Trophoblast cell (in vitro differentiated cells and primary cell): ENCODE data around the gene CXCL12.

Experiments used
- DNase-seq, 2 donors: peaks; one replicate each; pipeline ENCODE4 v3.0.0-alpha.2; 2016
- H2AFZ ChIP-seq: 2 replicates; pipeline ENCODE4 v1.6.1; 2013; ENCODE audit warnings: low read length, moderate library complexity, mild to moderate bottlenecking; ENCODE audit not compliant: insufficient read depth, poor library complexity
- H2AK5ac ChIP-seq: 2 replicates; pipeline ENCODE4 v1.6.1; 2013; ENCODE audit warnings: mild to moderate bottlenecking, low read length
- H2BK120ac ChIP-seq: 2 replicates; pipeline ENCODE4 v1.6.1; 2013; ENCODE audit warnings: low read length, mild to moderate bottlenecking, moderate library complexity; ENCODE audit not compliant: insufficient read depth, poor library complexity
- H2BK12ac ChIP-seq: 2 replicates; pipeline ENCODE4 v1.6.1; 2013; ENCODE audit warnings: mild to moderate bottlenecking, low read length, moderate library complexity
- H2BK5ac ChIP-seq: 2 replicates; pipeline ENCODE4 v1.6.1; 2013; ENCODE audit warnings: low read length, low read depth, moderate library complexity, mild to moderate bottlenecking; ENCODE audit not compliant: poor library complexity
- H3K14ac ChIP-seq: 2 replicates; pipeline ENCODE4 v1.6.1; 2013; ENCODE audit warnings: mild to moderate bottlenecking, low read length
- H3K18ac ChIP-seq: 2 replicates; pipeline ENCODE4 v1.6.1; 2013; ENCODE audit warnings: mild to moderate bottlenecking, low read length
- H3K23ac ChIP-seq: 2 replicates; pipeline ENCODE4 v1.6.1; 2013; ENCODE audit warnings: low read length
- H3K27ac ChIP-seq: 2 replicates; pipeline ENCODE4 v1.5.1; 2013; ENCODE audit warnings: low read depth, mild to moderate bottlenecking, inconsistent platforms, low read length, moderate library complexity
- H3K27me3 ChIP-seq: 2 replicates; pipeline ENCODE4 v1.6.1; 2013; ENCODE audit warnings: inconsistent platforms, mild to moderate bottlenecking, low read length, moderate library complexity; ENCODE audit not compliant: insufficient read depth
- H3K36me3 ChIP-seq, 2 experiments: 1 replicate in 1 of 2; 2 replicates in 1 of 2; pipeline ENCODE4 v1.6.1; 2013; ENCODE audit warnings: low read length in 2 of 2, mild to moderate bottlenecking in 2 of 2, moderate library complexity in 1 of 2; ENCODE audit not compliant: insufficient read depth in 2 of 2, control insufficient read depth in 1 of 2
- H3K4ac ChIP-seq: 2 replicates; pipeline ENCODE4 v1.6.1; 2013; ENCODE audit warnings: low read depth, mild to moderate bottlenecking, low read length, moderate library complexity
- H3K4me1 ChIP-seq, 2 experiments: 1 replicate in 1 of 2; 2 replicates in 1 of 2; pipeline ENCODE4 v1.6.1; 2013; ENCODE audit warnings: low read length in 2 of 2, mild to moderate bottlenecking in 2 of 2, moderate library complexity in 1 of 2; ENCODE audit not compliant: insufficient read depth in 2 of 2, control insufficient read depth in 1 of 2
- H3K4me2 ChIP-seq: 2 replicates; pipeline ENCODE4 v1.6.1; 2013; ENCODE audit warnings: inconsistent platforms, mild to moderate bottlenecking, low read length, moderate library complexity
- H3K4me3 ChIP-seq: 2 replicates; pipeline ENCODE4 v1.5.1; 2013; ENCODE audit warnings: mild to moderate bottlenecking, low read depth, low read length, inconsistent platforms
- H3K79me1 ChIP-seq: one replicate; pipeline ENCODE4 v1.6.1; 2013; ENCODE audit warnings: low read length
- H3K79me2 ChIP-seq: 2 replicates; pipeline ENCODE4 v1.6.1; 2013; ENCODE audit warnings: low read length, mild to moderate bottlenecking; ENCODE audit not compliant: control insufficient read depth, insufficient read depth, poor library complexity
- H3K9ac ChIP-seq: 2 replicates; pipeline ENCODE4 v1.6.1; 2013; ENCODE audit warnings: mild to moderate bottlenecking, low read length
- H3K9me3 ChIP-seq: 2 replicates; pipeline ENCODE4 v1.6.1; 2013; ENCODE audit warnings: low read depth, mild to moderate bottlenecking, control low read depth, inconsistent platforms, low read length; ENCODE audit not compliant: insufficient read depth
- H4K12ac ChIP-seq: 2 replicates; pipeline ENCODE4 v1.6.1; 2013; ENCODE audit warnings: low read depth, mild to moderate bottlenecking, low read length, moderate library complexity
- H4K8ac ChIP-seq: 2 replicates; pipeline ENCODE4 v1.6.1; 2013; ENCODE audit warnings: low read depth, mild to moderate bottlenecking, low read length, moderate library complexity
- H4K91ac ChIP-seq: one replicate; pipeline ENCODE4 v1.6.1; 2013; ENCODE audit warnings: low read depth, mild to moderate bottlenecking, low read length, moderate library complexity
- WGBS: extraction: QIAGEN DNeasy Blood & Tissue Kit; methylation state at CpG from one replicate; pipeline ENCODE4 v1.1.7; 2013; ENCODE audit warnings: missing lambda C conversion rate; ENCODE audit not compliant: insufficient read length, insufficient coverage; ENCODE audit errors: extremely low coverage; 5-methylcytosine and 5-hydroxymethylcytosine counted together

Gene CXCL12

DNA sequence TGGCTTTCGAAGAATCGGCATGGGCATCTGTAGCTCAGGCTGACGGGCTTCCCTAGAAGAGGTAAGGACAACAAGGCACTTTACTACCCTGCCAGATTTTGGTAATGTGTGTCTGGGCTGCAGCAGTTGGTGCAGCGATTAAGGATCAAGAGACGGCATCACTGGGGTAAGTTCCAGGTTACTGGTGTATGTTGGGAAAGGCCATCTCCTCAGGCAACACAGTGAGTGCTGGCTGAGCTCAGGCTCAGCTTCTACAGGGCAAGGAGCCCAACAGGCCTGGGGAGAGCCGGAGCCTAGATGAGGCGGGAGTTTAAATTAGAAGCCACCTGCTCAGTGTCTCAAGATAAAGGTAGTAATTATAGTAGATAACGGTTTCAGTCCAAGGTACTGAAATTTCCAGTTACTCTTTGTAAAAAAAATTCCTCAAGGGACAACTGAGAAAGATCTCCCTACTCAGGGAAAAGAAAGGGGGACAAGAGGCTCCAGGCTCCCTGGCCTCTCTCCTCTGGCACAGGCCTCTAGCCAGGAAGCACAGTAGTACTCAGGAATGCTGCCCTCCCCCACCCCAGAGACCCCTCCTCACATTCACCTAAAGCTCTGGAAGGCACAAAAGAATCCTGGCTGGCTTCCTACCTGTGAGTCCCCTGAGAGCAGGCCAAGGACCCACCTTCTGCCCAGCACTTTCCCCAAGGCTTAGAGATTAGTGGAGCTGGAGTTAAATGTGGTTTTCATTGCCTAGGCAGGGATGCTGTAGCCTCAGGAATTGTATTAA is 3.9 kb downstream of the CXCL12 start:
- no peak overlapping the region for H3K23ac ChIP-seq
- no CpG with 5 or more reads among the region's 8 CpGs for WGBS
- no peak overlapping the region for H3K4ac ChIP-seq
- peaks cover 2% of the 10 kb centered on the region for H3K79me2 ChIP-seq
- H3K18ac ChIP-seq, result no peak overlapping the region
- H4K91ac ChIP-seq, result no peak overlapping the region
- no peak overlapping the region for H3K4me2 ChIP-seq
- H2BK120ac ChIP-seq, result no peak overlapping the region
- no peak overlapping the region for H3K14ac ChIP-seq
- no peak overlapping the region for H2AK5ac ChIP-seq
- H3K4me3 ChIP-seq, result no peak overlapping the region
- H3K27ac ChIP-seq, result no peak overlapping the region
- no peak overlapping the region for H2BK5ac ChIP-seq
- H2BK12ac ChIP-seq, result no peak overlapping the region
- peaks cover 5% of the 10 kb centered on the region for H3K9me3 ChIP-seq
- H3K36me3 ChIP-seq, result peaks cover 3 to 13% of the 10 kb centered on the region in 2 experiments
- H3K4me1 ChIP-seq, result peaks cover 12 to 21% of the 10 kb centered on the region in 2 experiments
- no peak overlapping the region for H4K12ac ChIP-seq
- peaks cover 23% of the 10 kb centered on the region for H3K27me3 ChIP-seq
- no peak overlapping the region for H2AFZ ChIP-seq
- no peak overlapping the region for H3K9ac ChIP-seq
- H3K79me1 ChIP-seq, result no peaks in the 10 kb centered on the region
- DNase-seq, result no peak
- H4K8ac ChIP-seq, result no peak overlapping the region

DNA sequence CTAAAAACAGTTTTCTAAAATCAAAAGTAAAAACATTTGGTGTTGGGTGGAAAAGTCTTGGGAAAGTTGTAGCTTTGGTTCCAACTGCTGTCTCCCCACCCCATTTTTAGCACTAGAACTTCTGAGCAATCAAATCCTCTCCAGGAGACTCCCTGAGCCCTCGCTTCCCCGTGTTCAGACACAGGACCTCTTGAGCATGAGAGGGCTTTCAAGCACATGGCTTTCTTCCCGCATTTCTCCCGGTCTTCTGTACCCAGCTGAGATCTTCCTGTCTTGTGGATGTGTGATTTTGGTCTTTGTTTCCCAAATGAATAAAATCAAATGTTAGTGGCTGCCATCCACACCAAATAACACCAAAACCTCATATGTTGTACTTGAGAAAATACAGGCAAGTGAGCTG is 5.0 kb downstream of the CXCL12 start:
- no peak overlapping the region for H3K14ac ChIP-seq
- H2BK120ac ChIP-seq, result no peak overlapping the region
- no peak overlapping the region for H2AFZ ChIP-seq
- H3K4me3 ChIP-seq, result no peak overlapping the region
- no peak overlapping the region for H3K23ac ChIP-seq
- H3K4me1 ChIP-seq, result peaks cover 7 to 15% of the 10 kb centered on the region in 2 experiments
- DNase-seq, result no peak
- no peak overlapping the region for H3K18ac ChIP-seq
- peaks cover 3 to 18% of the 10 kb centered on the region in 2 experiments for H3K36me3 ChIP-seq
- H3K4me2 ChIP-seq, result no peak overlapping the region
- no peak overlapping the region for H4K12ac ChIP-seq
- H3K79me1 ChIP-seq, result no peaks in the 10 kb centered on the region
- H3K27me3 ChIP-seq, result peaks cover 15% of the 10 kb centered on the region
- H3K4ac ChIP-seq, result no peak overlapping the region
- no peak overlapping the region for H2BK12ac ChIP-seq
- no peak overlapping the region for H4K8ac ChIP-seq
- peaks cover 2% of the 10 kb centered on the region for H3K79me2 ChIP-seq
- no peak overlapping the region for H2AK5ac ChIP-seq
- no peak overlapping the region for H3K9ac ChIP-seq
- H3K27ac ChIP-seq, result no peak overlapping the region
- H4K91ac ChIP-seq, result no peak overlapping the region
- peaks cover 5% of the 10 kb centered on the region for H3K9me3 ChIP-seq
- WGBS, result no CpG with 5 or more reads among the region's 4 CpGs
- no peak overlapping the region for H2BK5ac ChIP-seq

DNA sequence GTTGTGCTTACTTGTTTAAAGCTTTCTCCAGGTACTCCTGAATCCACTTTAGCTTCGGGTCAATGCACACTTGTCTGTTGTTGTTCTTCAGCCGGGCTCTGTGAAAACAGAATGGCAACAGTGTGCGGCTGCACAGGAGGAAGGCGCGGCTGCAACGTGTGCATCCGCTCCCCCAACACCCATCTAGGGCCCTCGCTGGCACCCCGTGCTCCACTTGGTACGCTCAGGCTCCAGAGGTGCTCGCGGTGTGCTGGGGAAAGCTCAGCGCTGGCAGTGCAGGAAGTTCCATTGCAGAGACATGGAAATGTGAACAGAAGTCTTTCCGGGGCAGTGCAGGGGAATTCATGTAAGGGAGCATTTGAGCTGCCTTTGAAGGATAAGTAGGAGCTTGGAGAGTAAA is 6.3 kb downstream of the CXCL12 start:
- Histone ChIP-seq H3K9ac (no peak overlapping the region), H3K79me2 (no peaks in the 10 kb centered on the region), H2AK5ac (no peak overlapping the region), H3K4me2 (no peak overlapping the region), H4K8ac (no peak overlapping the region), H3K9me3 (peaks cover 3% of the 10 kb centered on the region), H3K27me3 (peaks cover 3% of the 10 kb centered on the region), H3K36me3 (peaks cover 3 to 18% of the 10 kb centered on the region in 2 experiments), H2BK5ac (no peak overlapping the region), H2AFZ (no peak overlapping the region), H2BK12ac (no peak overlapping the region), H3K4ac (no peak overlapping the region), H3K14ac (no peak overlapping the region), H3K27ac (no peak overlapping the region), H4K91ac (no peak overlapping the region), H3K23ac (no peak overlapping the region), H3K4me3 (no peak overlapping the region), H3K79me1 (no peaks in the 10 kb centered on the region), H2BK120ac (no peak overlapping the region), H3K4me1 (peaks cover 0 to 7% of the 10 kb centered on the region in 2 experiments), H4K12ac (no peak overlapping the region), H3K18ac (no peak overlapping the region)
- WGBS, result no CpG with 5 or more reads among the region's 14 CpGs
- no peak for DNase-seq

DNA sequence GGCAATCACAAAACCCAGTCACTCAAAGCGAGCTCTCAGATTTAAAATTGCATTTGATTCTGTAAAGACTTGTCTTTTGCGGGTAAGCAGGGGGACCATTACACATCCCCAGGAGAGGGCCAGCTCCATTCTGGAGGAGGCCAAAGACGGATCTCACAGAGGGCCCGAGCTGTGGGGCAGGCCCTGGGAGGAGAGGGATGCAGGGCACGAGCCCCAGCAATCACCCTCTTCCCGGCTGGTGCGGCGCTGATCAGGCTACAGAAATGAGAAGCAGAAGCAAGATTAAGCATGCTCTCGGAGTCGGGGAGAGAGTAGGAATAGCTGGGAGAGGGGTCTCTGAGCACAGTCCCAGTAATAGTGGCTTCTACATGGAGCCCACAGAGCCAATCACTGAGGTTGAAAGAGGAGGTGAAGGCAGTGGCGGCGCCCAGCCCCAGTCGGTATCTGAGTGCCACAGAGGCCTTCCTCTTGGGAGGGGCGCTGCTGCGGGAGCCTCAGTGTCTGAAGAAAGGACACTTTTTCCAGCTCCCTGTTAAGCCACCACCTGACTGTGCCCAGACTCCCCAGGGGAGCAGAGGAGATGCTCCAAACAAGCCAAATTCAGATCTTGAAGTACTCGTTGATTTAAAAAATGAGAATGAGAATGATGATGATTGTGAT is 7.1 kb downstream of the CXCL12 start:
- H3K14ac ChIP-seq, result no peak overlapping the region
- WGBS, result no CpG with 5 or more reads among the region's 16 CpGs
- H3K27ac ChIP-seq, result no peak overlapping the region
- no peak overlapping the region for H2BK12ac ChIP-seq
- no peaks in the 10 kb centered on the region for H3K79me2 ChIP-seq
- H4K8ac ChIP-seq, result no peak overlapping the region
- no peak overlapping the region for H2BK120ac ChIP-seq
- no peaks in the 10 kb centered on the region for H3K27me3 ChIP-seq
- no peak overlapping the region for H3K4ac ChIP-seq
- no peak for DNase-seq
- H4K12ac ChIP-seq, result no peak overlapping the region
- H3K4me3 ChIP-seq, result no peak overlapping the region
- no peaks in the 10 kb centered on the region for H3K79me1 ChIP-seq
- no peak overlapping the region for H3K4me2 ChIP-seq
- H3K23ac ChIP-seq, result no peak overlapping the region
- H2AFZ ChIP-seq, result no peak overlapping the region
- peaks cover 3 to 18% of the 10 kb centered on the region in 2 experiments for H3K36me3 ChIP-seq
- H3K4me1 ChIP-seq, result peaks cover 0 to under 1% of the 10 kb centered on the region in 2 experiments
- H4K91ac ChIP-seq, result no peak overlapping the region
- H2BK5ac ChIP-seq, result no peak overlapping the region
- H3K18ac ChIP-seq, result no peak overlapping the region
- no peak overlapping the region for H2AK5ac ChIP-seq
- H3K9me3 ChIP-seq, result peaks cover 4% of the 10 kb centered on the region
- H3K9ac ChIP-seq, result no peak overlapping the region
